K562 (cell line): ENCODE data around the gene EFHC2. TPM values are rescaled to one million over a fixed set of nuclear protein-coding genes. Genes with fewer than 3 reads are reported as not detected.

Experiments
- ATAC-seq: fragments of 200-7000 bp; cut with Tn5 transposase; 3 replicates; pipeline ENCODE4 v1.9.1; 2020; ENCODE audit warnings: moderate library complexity
- Bru-seq: library from RNA; stranded (reverse); fragments of 400-500 nt; gene quantifications from one replicate; lab custom pipeline; 2021; lab: Mats Ljungman, UMichigan
- BruChase-seq, 2 experiments: library from RNA; stranded (reverse); fragments of 400-500 nt; gene quantifications; one replicate each; lab custom pipeline; 2021; lab: Mats Ljungman, UMichigan
- BruUV-seq: library from RNA; stranded (reverse); fragments of 400-500 nt; replicated peaks from 2 replicates; lab custom pipeline; 2021; lab: Mats Ljungman, UMichigan
- CTCF ChIA-PET: fragments of 300-600 bp; formaldehyde crosslinking; extraction: SDS; loops from one replicate; lab custom pipeline; 2021; ENCODE audit warnings: low intra/inter-chr PET ratio; lab: Yijun Ruan, JAX
- POLR2A ChIA-PET: fragments of 300-600, 350-650 bp; sonication (Branson Sonifier 250); formaldehyde crosslinking; extraction: SDS; loops from one replicate; lab custom pipeline; 2021; ENCODE audit warnings: antibody characterized with exemption, inconsistent platforms; lab: Yijun Ruan, JAX
- DNase-seq, 4 experiments: peaks; one replicate each; pipeline versions ENCODE4 v3.0.0 to v3.0.0-alpha.2; 2011 to 2018; ENCODE audit warnings: low spot score in 3 of 4, mixed read lengths in 3 of 4; ENCODE audit errors: extremely low read depth in 1 of 4
- FAIRE-seq: peaks from 2 replicates; lab custom pipeline; 2011; peaks lifted over from hg19 to GRCh38; lab: Jason Lieb, UNC
- H2AFZ ChIP-seq: 2 replicates; pipeline ENCODE4 v1.6.0; 2011; ENCODE audit warnings: low read depth, low read length, control low read depth, inconsistent platforms
- H3K27ac ChIP-seq: fragments of 200-600 bp; 3 replicates; pipeline ENCODE4 v1.8.0; 2011; ENCODE audit warnings: low read depth, mild to moderate bottlenecking, control low read depth, inconsistent platforms, low read length, moderate library complexity, mixed read lengths; ENCODE audit errors: extremely low read depth
- H3K27me3 ChIP-seq, 2 experiments: fragments of 300-600 bp in 1 of 2; 2 replicates in 1 of 2; 3 replicates in 1 of 2; pipeline versions ENCODE4 v1.6.0 to v1.8.0; 2011; ENCODE audit warnings: inconsistent platforms in 2 of 2, low read length in 2 of 2, mild to moderate bottlenecking in 1 of 2, mixed read lengths in 1 of 2, moderate library complexity in 1 of 2; ENCODE audit not compliant: control insufficient read depth in 2 of 2, insufficient read depth in 2 of 2
- H3K36me3 ChIP-seq: fragments of 300-600 bp; 3 replicates; pipeline ENCODE4 v1.8.0; 2011; ENCODE audit warnings: mild to moderate bottlenecking, low read length, inconsistent platforms; ENCODE audit not compliant: control insufficient read depth, insufficient read depth
- H3K4me1 ChIP-seq, 2 experiments: fragments of 200-600 bp in 1 of 2; replicated peaks in 1 of 2; 2 replicates in 1 of 2; 3 replicates in 1 of 2; pipeline versions ENCODE4 v1.5.1 to v1.8.0; 2011; ENCODE audit warnings: inconsistent platforms in 2 of 2, low read length in 2 of 2, mild to moderate bottlenecking in 1 of 2, mixed read lengths in 1 of 2, moderate library complexity in 1 of 2; ENCODE audit not compliant: control insufficient read depth in 2 of 2, insufficient read depth in 2 of 2
- H3K4me2 ChIP-seq: 2 replicates; pipeline ENCODE4 v1.6.1; 2011; ENCODE audit warnings: low read length, control low read depth, inconsistent platforms, mixed read lengths; ENCODE audit not compliant: insufficient read depth
- H3K4me3 ChIP-seq: fragments of 200-600 bp; sonication (generic), shearing (Covaris generic); 2 replicates; pipeline ENCODE4 v1.5.1; 2016; ENCODE audit warnings: control low read depth, inconsistent platforms
- H3K79me2 ChIP-seq: fragments of 200-600 bp; 3 replicates; pipeline ENCODE4 v1.8.0; 2011; ENCODE audit warnings: low read length, inconsistent platforms; ENCODE audit not compliant: control insufficient read depth, insufficient read depth
- H3K9ac ChIP-seq, 2 experiments: 2 replicates each; pipeline versions ENCODE4 v1.6.0 to v1.6.1; 2011; ENCODE audit warnings: low read depth in 2 of 2, low read length in 2 of 2, control low read depth in 1 of 2, inconsistent platforms in 1 of 2, mild to moderate bottlenecking in 1 of 2, mixed read lengths in 1 of 2; ENCODE audit not compliant: insufficient read depth in 1 of 2
- H3K9me1 ChIP-seq: one replicate; pipeline ENCODE4 v1.6.0; 2011; ENCODE audit warnings: inconsistent platforms, mild to moderate bottlenecking, low read length, moderate library complexity; ENCODE audit not compliant: control insufficient read depth, insufficient read depth
- H3K9me3 ChIP-seq: replicated peaks from 2 replicates; pipeline ENCODE4 v1.5.1; 2011; ENCODE audit warnings: low read depth, low read length, inconsistent platforms; ENCODE audit not compliant: control insufficient read depth, insufficient read depth
- H4K20me1 ChIP-seq: replicated peaks from 2 replicates; pipeline ENCODE4 v1.6.1; 2011; ENCODE audit warnings: low read length, inconsistent platforms, mixed read lengths; ENCODE audit not compliant: control insufficient read depth, insufficient read depth
- DMBX1 ChIP-seq: fragments of 250-450 bp; sonication (Bioruptor Pico); IDR thresholded peaks from 2 replicates; pipeline ENCODE4 v1.8.0; 2022; ENCODE audit warnings: inconsistent platforms, mild to moderate bottlenecking, moderate library complexity, borderline replicate concordance
- ELF1 ChIP-seq: fragments of 200-800 bp; sonication (Bioruptor generic); IDR thresholded peaks from 2 replicates; pipeline ENCODE4 v1.6.1; 2016; ENCODE audit warnings: missing genetic modification characterization, missing compliant biosample characterization
- HOMEZ ChIP-seq: fragments of 250-450 bp; sonication (Bioruptor Pico); IDR thresholded peaks from 2 replicates; pipeline ENCODE4 v1.4.0; 2020; ENCODE audit warnings: mild to moderate bottlenecking, moderate library complexity
- RAD21 ChIP-seq, 2 experiments: fragments of 250-450 bp in 1 of 2; fragments of 450-650 bp in 1 of 2; sonication (Bioruptor Pico) in 1 of 2; formaldehyde crosslinking in 1 of 2; IDR thresholded peaks in 1 of 2; conservative IDR thresholded peaks in 1 of 2; 2 replicates each; pipeline versions ENCODE4 v1.4.0 to v1.8.0; 2020 to 2022; ENCODE audit warnings: mild to moderate bottlenecking in 2 of 2, moderate library complexity in 1 of 2
- SRSF3 ChIP-seq: fragments of 200-400 bp; formaldehyde crosslinking; IDR thresholded peaks from 2 replicates; pipeline ENCODE4 v1.6.1; 2016; ENCODE audit warnings: mild to moderate bottlenecking, low read length, moderate library complexity; ENCODE audit not compliant: insufficient read depth
- ZBTB2 ChIP-seq: fragments of 450-650 bp; IDR thresholded peaks from 2 replicates; pipeline ENCODE4 v1.6.1; 2016; ENCODE audit warnings: antibody characterized with exemption
- ZNF143 ChIP-seq: sonication (generic); formaldehyde crosslinking; IDR thresholded peaks from 2 replicates; pipeline ENCODE4 v1.9.0; 2022; ENCODE audit warnings: mild to moderate bottlenecking, missing genetic modification reagents
- ZNF324 ChIP-seq: fragments of 250-450 bp; sonication (Bioruptor Pico); IDR thresholded peaks from 2 replicates; pipeline ENCODE4 v1.4.0; 2020; ENCODE audit warnings: mild to moderate bottlenecking
- WGBS: fragments of 100-300 bp; shearing (Covaris generic); methylation state at CpG from one replicate; pipeline ENCODE4 v1.1.6; 2016; ENCODE audit warnings: low coverage, mixed read lengths; ENCODE audit not compliant: insufficient coverage; ENCODE audit errors: missing lambda C conversion rate; 5-methylcytosine and 5-hydroxymethylcytosine counted together
- in situ Hi-C: fragments of 300-500 bp; cut with MboI; formaldehyde crosslinking; loops from 4 replicates; pipeline ENCODE4 v1.15.0; 2018; ENCODE audit warnings: inconsistent platforms, mixed read lengths
- intact Hi-C: fragments of 100-400 bp; cut with micrococcal nuclease; formaldehyde crosslinking; loops from 2 replicates; pipeline ENCODE4 v1.14.2; 2022
- long read RNA-seq, 3 experiments: library from polyadenylated mRNA in 2 of 3; library from RNA in 1 of 3; unstranded in 2 of 3; stranded (forward) in 1 of 3; transcript quantifications; one replicate each; pipeline ENCODE4 v2.0.0, GENCODE V29; 2019 to 2022
- polyA minus RNA-seq, 3 experiments: library from RNA; depleted of rRNA, polyadenylated mRNA; stranded (reverse); fragments of >200 nt; gene quantifications; 2 replicates each; pipeline ENCODE4 v1.2.3, GENCODE V29; 2011
- polyA plus RNA-seq, 8 experiments: library from polyadenylated mRNA; depleted of rRNA in 4 of 8; stranded (reverse) in 5 of 8; unstranded in 3 of 8; fragments of >200 nt; fragmentation: Nextera tagmentation in 2 of 8; fragmentation: Illumina TruSeq in 1 of 8; extraction: Ambion mirVana in 2 of 8; extraction: Trizol in 1 of 8; gene quantifications; 2 replicates each; pipeline versions ENCODE4 v1.2.1 to v1.2.3, GENCODE V29; 2011 to 2014; ENCODE audit warnings: inconsistent platforms in 1 of 8, missing spikeins in 1 of 8
- total RNA-seq, 7 experiments: library from RNA; depleted of rRNA in 6 of 7; stranded (reverse); fragments of >200 nt in 6 of 7; fragmentation: Illumina TruSeq in 2 of 7; extraction: Trizol in 2 of 7; gene quantifications; 2 replicates each; pipeline versions ENCODE4 v1.2.1 to v1.2.3, GENCODE V29; 2011 to 2021; ENCODE audit warnings: low replicate concordance in 1 of 7

Gene EFHC2
- total RNA-seq (2011; cell fraction: chromatin; rRNA removed; ENCODE audit: low replicate concordance), result 2.8 and 3.7 TPM in 2 replicates
- 1.7 and 2.0 TPM in 2 replicates for total RNA-seq (2011; cell fraction: nucleolus; rRNA removed)
- 1.1 and 1.2 TPM in 2 replicates for total RNA-seq (2011; cell fraction: nucleoplasm; rRNA removed)
- total RNA-seq (2014; rRNA removed) (1.0 and 1.3 TPM in 2 replicates), total RNA-seq (2014; rRNA removed; fragmentation: Illumina TruSeq; extraction: Trizol) (3.0 and 3.1 TPM in 2 replicates), total RNA-seq (2015; rRNA removed; fragmentation: Illumina TruSeq; extraction: Trizol) (3.9 and 4.1 TPM in 2 replicates), total RNA-seq (2021) (2.0 and 2.6 TPM in 2 replicates), polyA plus RNA-seq (2011; rRNA removed) (8.1 and 10.4 TPM in 2 replicates), polyA plus RNA-seq (2014; fragmentation: Illumina TruSeq; extraction: Trizol) (2.6 and 3.1 TPM in 2 replicates), polyA plus RNA-seq (2014; fragmentation: Nextera tagmentation; extraction: Ambion mirVana) (1 to 10 TPM; 2.4 to 3.0 TPM), polyA plus RNA-seq (2014; rRNA removed) (1.7 TPM in 2 replicates), polyA minus RNA-seq (2011; rRNA and poly(A)+ RNA removed) (5.8 and 11.0 TPM in 2 replicates), Bru-seq, nascent RNA (percentile 38 among the genes with signal in this experiment), BruChase-seq, experiment 1, labeled RNA remaining after a 2-hour chase (percentile 37 among the genes with signal in this experiment), BruChase-seq, experiment 2, labeled RNA remaining after a 6-hour chase (percentile 34 among the genes with signal in this experiment)
- 1.0 and 4.2 TPM in 2 replicates for polyA plus RNA-seq (2011; cell fraction: cytosol; rRNA removed)
- polyA plus RNA-seq (2011; cell fraction: nucleus; rRNA removed), result 4.8 and 12.6 TPM in 2 replicates
- polyA plus RNA-seq (2012), result 3.1 and 3.2 TPM in 2 replicates
- polyA minus RNA-seq (2011; cell fraction: cytosol; rRNA and poly(A)+ RNA removed), result 1.5 and 2.2 TPM in 2 replicates
- 3.6 and 11.2 TPM in 2 replicates for polyA minus RNA-seq (2011; cell fraction: nucleus; rRNA and poly(A)+ RNA removed)
- long read RNA-seq, experiment 1, partial matches to known transcripts, result 1 of 3 reads
- long read RNA-seq, experiment 1, other reads (novel, unspliced or antisense), result 1 of 3 reads
- long read RNA-seq, experiment 2, partial matches to known transcripts, result 0 of 1 reads
- long read RNA-seq, experiment 2, other reads (novel, unspliced or antisense), result 1 of 1 reads
- long read RNA-seq, experiment 3, partial matches to known transcripts, result 0 of 2 reads
- long read RNA-seq, experiment 3, other reads (novel, unspliced or antisense), result 0 of 2 reads

GRCh38 chrX:44343412-44344141 is at the start of gene EFHC2:
TSS of gene EFHC2 (minus strand) at chrX:44343672. CDS start at chrX:44343588, 84 bp downstream.
- Histone ChIP-seq H3K4me1 (peaks cover 5 to 9% of the 10 kb centered on the region in 2 experiments; a peak in 4 of 5 replicates), H3K27me3 (no peaks in the 10 kb centered on the region), H3K9ac (peak within 1 kb of the TSS; percentile 59 to 95), H4K20me1 (no peaks in the 10 kb centered on the region), H3K4me2 (peak within 1 kb of the TSS; percentile 76), H3K4me3 (peak within 1 kb of the TSS; percentile 48), H2AFZ (peak within 1 kb of the TSS; percentile 94), H3K36me3 (no peaks in the 10 kb centered on the region), H3K27ac (peak within 1 kb of the TSS; percentile 74), H3K9me3 (no peaks in the 10 kb centered on the region), H3K79me2 (no peaks in the 10 kb centered on the region), H3K9me1 (no peaks in the 10 kb centered on the region)
- intact Hi-C loops (loop anchor here (2.0 kb wide), 1 partner anchor 29 kb away; no protein-coding TSS in a partner anchor), in situ Hi-C loops (no loop called here)
- ChIA-PET CTCF (no interaction called here), POLR2A (interaction anchor here (0.6 kb wide), 1 partner anchor 848 kb away, joined by 3 read pairs; no protein-coding TSS in a partner anchor)
- DNase-seq (peak; percentile 64 to 73 (median 70)), ATAC-seq (peak; percentile 85), FAIRE-seq (peak; percentile 6)
- 8% methylated on average over 14 of the region's 39 CpGs for WGBS
- BruUV-seq, result no TSS peak
- TF ChIP-seq RAD21 (CRISPR knock-in tag; conservative IDR thresholded peaks at IDR 0.05 in 1 of 2, IDR thresholded peaks at IDR 0.05 in 1 of 2) (no peak), DMBX1 (CRISPR knock-in tag) (no peak), ZNF143 (CRISPR knock-in tag) (no peak), HOMEZ (CRISPR knock-in tag) (no peak), ZNF324 (CRISPR knock-in tag) (no peak), ZBTB2 (no peak), ELF1 (tag) (no peak), SRSF3 (no peak)
